H9 (cell line): ENCODE data around the gene EHD1. TPM values are rescaled to one million over a fixed set of nuclear protein-coding genes. Genes with fewer than 3 reads are reported as not detected.

ENCODE experiments used
- DNase-seq: peaks from one replicate; pipeline ENCODE4 v3.0.0-alpha.2; 2017
- H2AFZ ChIP-seq: one replicate; pipeline ENCODE4 v1.6.1; 2013; ENCODE audit warnings: mild to moderate bottlenecking, low read length, control low read depth, moderate library complexity
- H2AK5ac ChIP-seq: 2 replicates; pipeline ENCODE4 v1.6.1; 2013; ENCODE audit warnings: low read length, control low read depth, mixed read lengths; ENCODE audit not compliant: insufficient read length
- H2BK120ac ChIP-seq: one replicate; pipeline ENCODE4 v1.6.1; 2013; ENCODE audit warnings: low read depth, mild to moderate bottlenecking, low read length, control low read depth, inconsistent platforms; ENCODE audit not compliant: poor library complexity, severe bottlenecking
- H2BK12ac ChIP-seq: 2 replicates; pipeline ENCODE4 v1.6.1; 2013; ENCODE audit warnings: low read length, control low read depth, mixed read lengths, low read depth; ENCODE audit not compliant: insufficient read length
- H2BK15ac ChIP-seq: 2 replicates; pipeline ENCODE4 v1.6.1; 2013; ENCODE audit warnings: low read depth, low read length, control low read depth
- H2BK20ac ChIP-seq: one replicate; pipeline ENCODE4 v1.6.1; 2013; ENCODE audit warnings: low read depth, mild to moderate bottlenecking, low read length, control low read depth, inconsistent platforms; ENCODE audit not compliant: poor library complexity, severe bottlenecking
- H2BK5ac ChIP-seq: 2 replicates; pipeline ENCODE4 v1.6.1; 2013; ENCODE audit warnings: low read length, control low read depth, mixed read lengths; ENCODE audit not compliant: insufficient read length
- H3K14ac ChIP-seq: 2 replicates; pipeline ENCODE4 v1.6.1; 2013; ENCODE audit warnings: low read length, control low read depth; ENCODE audit not compliant: insufficient read depth
- H3K18ac ChIP-seq: 2 replicates; pipeline ENCODE4 v1.6.1; 2013; ENCODE audit warnings: low read depth, mild to moderate bottlenecking, mixed read lengths, low read length, control low read depth; ENCODE audit not compliant: insufficient read length
- H3K23ac ChIP-seq: 2 replicates; pipeline ENCODE4 v1.6.1; 2013; ENCODE audit warnings: low read length, control low read depth, mixed read lengths, low read depth; ENCODE audit not compliant: insufficient read length
- H3K23me2 ChIP-seq: 2 replicates; pipeline ENCODE4 v1.6.1; 2013; ENCODE audit warnings: low read depth, mild to moderate bottlenecking, mixed read lengths, low read length, control low read depth; ENCODE audit not compliant: insufficient read length, poor library complexity, severe bottlenecking
- H3K27ac ChIP-seq: 2 replicates; pipeline ENCODE4 v1.5.1; 2013; ENCODE audit warnings: low read length, control low read depth, mixed read lengths, low read depth; ENCODE audit not compliant: insufficient read length
- H3K27me3 ChIP-seq: 2 replicates; pipeline ENCODE4 v1.6.1; 2013; ENCODE audit warnings: low read length, control low read depth, inconsistent platforms; ENCODE audit not compliant: insufficient read depth
- H3K4ac ChIP-seq: 2 replicates; pipeline ENCODE4 v1.6.1; 2013; ENCODE audit warnings: low read depth, mild to moderate bottlenecking, control low read depth, inconsistent platforms, low read length, moderate library complexity
- H3K4me1 ChIP-seq: 2 replicates; pipeline ENCODE4 v1.6.1; 2013; ENCODE audit warnings: low read length, control low read depth, inconsistent platforms; ENCODE audit not compliant: insufficient read depth
- H3K4me2 ChIP-seq: 2 replicates; pipeline ENCODE4 v1.6.1; 2013; ENCODE audit warnings: low read length, control low read depth, mixed read lengths; ENCODE audit not compliant: insufficient read length, insufficient read depth
- H3K56ac ChIP-seq: 2 replicates; pipeline ENCODE4 v1.6.1; 2013; ENCODE audit warnings: low read depth, mild to moderate bottlenecking, mixed read lengths, low read length, control low read depth; ENCODE audit not compliant: insufficient read length
- H3K79me1 ChIP-seq: 2 replicates; pipeline ENCODE4 v1.6.1; 2013; ENCODE audit warnings: low read depth, mild to moderate bottlenecking, moderate library complexity, low read length, control low read depth, inconsistent platforms; ENCODE audit not compliant: insufficient read depth, poor library complexity, severe bottlenecking
- H3K79me2 ChIP-seq: 2 replicates; pipeline ENCODE4 v1.6.1; 2013; ENCODE audit warnings: low read length, control low read depth, inconsistent platforms; ENCODE audit not compliant: insufficient read depth
- H3K9ac ChIP-seq: 2 replicates; pipeline ENCODE4 v1.6.1; 2013; ENCODE audit warnings: low read length, control low read depth, mixed read lengths; ENCODE audit not compliant: insufficient read length; ENCODE audit errors: extremely low read depth
- H3K9me3 ChIP-seq: one replicate; pipeline ENCODE4 v1.6.1; 2013; ENCODE audit warnings: low read depth, low read length, inconsistent platforms; ENCODE audit not compliant: control insufficient read depth
- H3T11ph ChIP-seq: one replicate; pipeline ENCODE4 v1.6.1; 2013; ENCODE audit warnings: mild to moderate bottlenecking, low read length, control low read depth, inconsistent platforms
- H4K20me1 ChIP-seq: one replicate; pipeline ENCODE4 v1.6.1; 2013; ENCODE audit not compliant: control insufficient read depth, insufficient read length, insufficient read depth
- H4K5ac ChIP-seq: 2 replicates; pipeline ENCODE4 v1.6.1; 2013; ENCODE audit warnings: low read depth, mild to moderate bottlenecking, mixed read lengths, low read length, control low read depth; ENCODE audit not compliant: insufficient read length
- H4K8ac ChIP-seq: replicated peaks from 2 replicates; pipeline ENCODE4 v1.6.1; 2013; ENCODE audit warnings: low read length, control low read depth, mixed read lengths, low read depth; ENCODE audit not compliant: insufficient read length
- H4K91ac ChIP-seq: 2 replicates; pipeline ENCODE4 v1.6.1; 2013; ENCODE audit warnings: low read depth, mild to moderate bottlenecking, moderate library complexity, mixed read lengths, low read length, control low read depth; ENCODE audit not compliant: insufficient read length
- H3K27ac Mint-ChIP-seq, 3 experiments: 2 replicates in 2 of 3; 3 replicates in 1 of 3; pipeline ENCODE4 v1.8.0; 2020 to 2021; ENCODE audit warnings: mixed read lengths in 3 of 3, mild to moderate bottlenecking in 1 of 3, moderate library complexity in 1 of 3
- H3K27me3 Mint-ChIP-seq: 2 replicates; pipeline ENCODE4 v1.8.0; 2021; ENCODE audit warnings: low read depth, mild to moderate bottlenecking, moderate library complexity, mixed read lengths
- H3K36me3 Mint-ChIP-seq, 3 experiments: 2 replicates in 2 of 3; 3 replicates in 1 of 3; pipeline ENCODE4 v1.8.0; 2020 to 2021; ENCODE audit warnings: low read depth in 3 of 3, mixed read lengths in 3 of 3; ENCODE audit not compliant: insufficient read depth in 1 of 3
- H3K4me1 Mint-ChIP-seq, 2 experiments: 2 replicates each; pipeline ENCODE4 v1.8.0; 2020; ENCODE audit warnings: mixed read lengths in 2 of 2
- H3K4me3 Mint-ChIP-seq, 2 experiments: 2 replicates in 1 of 2; 3 replicates in 1 of 2; pipeline ENCODE4 v1.8.0; 2020 to 2021; ENCODE audit warnings: mild to moderate bottlenecking in 2 of 2, mixed read lengths in 2 of 2, moderate library complexity in 1 of 2
- H3K9me3 Mint-ChIP-seq, 2 experiments: 2 replicates in 1 of 2; 3 replicates in 1 of 2; pipeline ENCODE4 v1.8.0; 2020; ENCODE audit warnings: mild to moderate bottlenecking in 2 of 2, mixed read lengths in 2 of 2, moderate library complexity in 1 of 2
- CTCF ChIP-seq: fragments of 200-600 bp; sonication (generic); conservative IDR thresholded peaks from 3 replicates; pipeline ENCODE4 v1.8.0; 2021; ENCODE audit warnings: antibody characterized with exemption, mild to moderate bottlenecking
- WGBS: extraction: QIAGEN DNeasy Blood & Tissue Kit; methylation state at CpG from one replicate; pipeline ENCODE4 v1.1.7; 2013; ENCODE audit warnings: missing lambda C conversion rate, low lambda C conversion rate, mixed read lengths; ENCODE audit not compliant: insufficient read length; ENCODE audit errors: extremely low coverage; 5-methylcytosine and 5-hydroxymethylcytosine counted together
- total RNA-seq: library from RNA; stranded (reverse); gene quantifications from 2 replicates; pipeline ENCODE4 v1.2.1, GENCODE V29; 2021

Gene EHD1
- total RNA-seq, 1 experiment from 2014 or later = 31.0 TPM

DNA sequence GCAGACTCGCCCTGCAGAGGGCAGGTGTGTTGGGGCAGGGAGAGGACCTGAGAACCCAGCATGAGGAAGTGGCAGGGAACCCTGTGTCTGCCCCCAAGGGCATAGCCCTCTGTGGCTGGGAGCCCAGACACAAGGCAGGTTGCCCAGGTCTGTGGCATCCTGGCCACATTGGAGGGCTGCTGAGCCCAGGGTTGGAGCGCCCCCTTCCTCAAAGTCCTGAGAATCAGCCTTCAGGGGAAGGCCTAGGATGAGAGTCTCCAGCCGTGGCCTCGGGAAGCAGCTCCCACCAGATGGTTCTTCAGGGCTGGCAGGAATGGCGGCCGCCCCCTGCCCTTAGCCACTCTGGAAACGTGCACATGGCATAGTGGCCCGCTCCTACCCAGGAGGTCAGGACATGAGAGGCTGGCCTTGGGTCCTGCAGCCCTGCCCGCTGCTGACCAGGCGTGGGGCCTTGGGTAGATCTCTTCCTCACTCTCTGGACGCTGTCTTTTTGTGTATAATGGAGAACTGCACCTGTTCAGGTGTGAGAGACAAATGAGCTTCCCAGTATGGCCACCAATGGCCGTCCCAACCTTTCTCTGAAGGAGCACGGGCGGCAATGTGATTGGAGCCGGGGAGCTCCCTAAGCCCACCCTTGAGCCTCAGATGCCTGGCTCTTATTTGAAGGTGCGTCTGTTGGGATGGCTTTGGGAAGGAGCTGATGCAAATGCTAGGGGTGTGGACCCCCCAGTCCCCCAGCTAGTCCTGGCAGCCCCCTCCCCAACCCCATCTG lies 29.4 kb downstream of the EHD1 start:
- H2BK15ac ChIP-seq = no peak overlapping the region
- no peak overlapping the region for H3K56ac ChIP-seq
- H2AFZ ChIP-seq = no peak overlapping the region
- H3K4me2 ChIP-seq = no peak overlapping the region
- no peak overlapping the region for H3K14ac ChIP-seq
- no peak overlapping the region for H2BK5ac ChIP-seq
- H3K23me2 ChIP-seq = peaks cover 1% of the 10 kb centered on the region
- H3K4me1 Mint-ChIP-seq = peaks cover 20 to 23% of the 10 kb centered on the region in 2 experiments
- WGBS = no CpG with 5 or more reads among the region's 16 CpGs
- H4K91ac ChIP-seq = no peak overlapping the region
- no peak overlapping the region for H3K23ac ChIP-seq
- no peak overlapping the region for H3K18ac ChIP-seq
- no peak overlapping the region for H4K5ac ChIP-seq
- no peak overlapping the region for H3K9ac ChIP-seq
- no peak overlapping the region for H2BK12ac ChIP-seq
- peak; percentile 70 for TF ChIP-seq CTCF
- H3K9me3 ChIP-seq = no peaks in the 10 kb centered on the region
- H4K20me1 ChIP-seq = no peaks in the 10 kb centered on the region
- H3K36me3 Mint-ChIP-seq = no peaks in the 10 kb centered on the region
- H3T11ph ChIP-seq = no peak overlapping the region
- no peak overlapping the region for H2AK5ac ChIP-seq
- H3K27me3 Mint-ChIP-seq = no peaks in the 10 kb centered on the region
- peak; percentile 82 for DNase-seq
- H3K27ac ChIP-seq = no peak overlapping the region
- H3K4me1 ChIP-seq = no peaks in the 10 kb centered on the region
- no peak overlapping the region for H3K27ac Mint-ChIP-seq
- no peak overlapping the region for H3K4ac ChIP-seq
- no peaks in the 10 kb centered on the region; a peak in 1 of 5 replicates for H3K9me3 Mint-ChIP-seq
- H3K4me3 Mint-ChIP-seq = no peak overlapping the region
- H3K79me1 ChIP-seq = no peaks in the 10 kb centered on the region
- H3K79me2 ChIP-seq = no peaks in the 10 kb centered on the region
- H3K27me3 ChIP-seq = no peaks in the 10 kb centered on the region
- no peak overlapping the region for H4K8ac ChIP-seq
- no peak overlapping the region for H2BK120ac ChIP-seq
- no peak overlapping the region for H2BK20ac ChIP-seq
